A549 (cell line): ENCODE measurements around the gene MROH2A.

ENCODE experiments used
- CTCF ChIP-seq: fragments of >200 bp; sonication (Bioruptor Twin); formaldehyde crosslinking; IDR thresholded peaks from 3 replicates; pipeline ENCODE4 v1.5.1; 2016
- ESRRA ChIP-seq: fragments of 150-350 bp; IDR thresholded peaks from 2 replicates; pipeline ENCODE4 v1.6.1; 2014; ENCODE audit warnings: mild to moderate bottlenecking, low read length, borderline replicate concordance
- FOSL2 ChIP-seq, 2 experiments: fragments of 450-650 bp in 1 of 2; fragments of >200 bp in 1 of 2; sonication (Bioruptor Twin) in 1 of 2; formaldehyde crosslinking; IDR thresholded peaks; 2 replicates each; pipeline versions ENCODE4 v1.5.0 to v1.6.1; 2016 to 2020; ENCODE audit warnings: mild to moderate bottlenecking in 1 of 2, moderate library complexity in 1 of 2
- JUNB ChIP-seq: fragments of >200 bp; sonication (Bioruptor Twin); formaldehyde crosslinking; IDR thresholded peaks from 2 replicates; pipeline ENCODE4 v1.6.1; 2016
- NFE2L2 ChIP-seq: fragments of 150-350 bp; conservative IDR thresholded peaks from 2 replicates; pipeline ENCODE4 v1.6.1; 2014; ENCODE audit warnings: low read length
- NPAS2 ChIP-seq: fragments of 250-450 bp; sonication (Bioruptor Pico); IDR thresholded peaks from 2 replicates; pipeline ENCODE4 v1.8.0; 2022; ENCODE audit warnings: mild to moderate bottlenecking, moderate library complexity, borderline replicate concordance
- NR3C1 ChIP-seq: fragments of >200 bp; sonication (Bioruptor Twin); formaldehyde crosslinking; IDR thresholded peaks from 3 replicates; pipeline ENCODE4 v1.6.1; 2017
- RAD21 ChIP-seq, 2 experiments: fragments of >200 bp in 1 of 2; sonication (Bioruptor Twin) in 1 of 2; formaldehyde crosslinking in 1 of 2; IDR thresholded peaks in 1 of 2; conservative IDR thresholded peaks in 1 of 2; 2 replicates in 1 of 2; 3 replicates in 1 of 2; pipeline ENCODE4 v1.6.1; 2012 to 2018; ENCODE audit warnings: inconsistent platforms in 1 of 2
- RARB ChIP-seq: fragments of 250-450 bp; sonication (Bioruptor Pico); IDR thresholded peaks from 2 replicates; pipeline ENCODE4 v1.8.0; 2021; ENCODE audit warnings: mild to moderate bottlenecking, moderate library complexity
- RCOR1 ChIP-seq: fragments of 150-350 bp; IDR thresholded peaks from 2 replicates; pipeline ENCODE4 v1.6.1; 2014; ENCODE audit warnings: antibody characterized with exemption, low read length, low read depth
- USF2 ChIP-seq: fragments of 450-650 bp; IDR thresholded peaks from 2 replicates; pipeline ENCODE4 v1.6.1; 2014; ENCODE audit warnings: antibody characterized with exemption
- ZFP36 ChIP-seq: fragments of 450-650 bp; IDR thresholded peaks from 2 replicates; pipeline ENCODE4 v1.6.1; 2014; ENCODE audit warnings: borderline replicate concordance; ENCODE audit not compliant: partially characterized antibody

GRCh38 chr2:233799716-233800115 is 21.6 kb downstream of the MROH2A start:
- TF ChIP-seq NFE2L2 (no peak), ZFP36 (no peak), FOSL2 (IDR thresholded peaks at IDR 0.05) (no peak), FOSL2 (CRISPR knock-in tag; IDR thresholded peaks at IDR 0.05) (no peak), USF2 (no peak), ESRRA (no peak), CTCF (no peak), NPAS2 (CRISPR knock-in tag) (no peak), NR3C1 (no peak), JUNB (no peak), RAD21 (conservative IDR thresholded peaks at IDR 0.05 in 1 of 2, IDR thresholded peaks at IDR 0.05 in 1 of 2) (no peak), RCOR1 (no peak), RARB (CRISPR knock-in tag) (no peak)
